ENCODE measurements around the gene C11orf21. TPM values are rescaled to one million over a fixed set of nuclear protein-coding genes. Genes with fewer than 3 reads are reported as not detected.

Gene C11orf21
- total and polyA plus RNA-seq, 2 of the 8 experiments (the other 6 are each of a cell fraction or from before 2014, with no cell fraction given): not detected

DNA sequence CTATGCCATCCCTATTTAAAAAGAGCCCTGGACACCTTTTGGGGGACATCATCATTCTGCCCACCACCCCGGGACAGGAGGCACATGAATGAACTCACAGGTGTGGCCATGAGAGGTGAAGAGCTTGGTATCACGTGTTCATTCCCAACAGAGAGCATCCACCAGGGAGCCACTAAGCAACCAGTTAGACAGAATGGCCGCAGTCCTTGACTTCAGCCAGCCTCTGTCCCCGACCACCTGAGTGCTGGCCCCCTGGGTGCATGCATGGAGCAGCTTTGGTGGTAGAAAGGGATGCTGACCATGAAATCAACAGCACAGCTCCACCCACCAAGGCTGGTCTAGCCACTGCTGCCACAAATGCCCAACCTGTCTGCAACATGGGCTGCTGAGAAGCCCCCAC is 44.3 kb upstream of the C11orf21 start:
- Histone ChIP-seq H3K56ac (replicated peaks; ENCODE audit: insufficient read length, low read depth, low read length) (no peak overlapping the region), H2BK15ac (ENCODE audit: low read length) (no peak overlapping the region), H2BK120ac (replicated peaks; ENCODE audit: low read depth, low read length) (no peak overlapping the region), H3K23me2 (ENCODE audit: low read depth, low read length) (no peaks in the 10 kb centered on the region), H3K14ac (ENCODE audit: insufficient read length) (no peak overlapping the region), H3K36me3 (ENCODE audit: control insufficient read depth in 2 of 4, insufficient read depth in 4 of 4, low read length in 3 of 4) (no peaks in the 10 kb centered on the region), H3K4me2 (ENCODE audit: insufficient read depth in 1 of 2, low read depth in 2 of 2, low read length in 2 of 2) (no peak overlapping the region), H2BK5ac (ENCODE audit: low read depth, low read length) (no peak overlapping the region), H3K9me3 (ENCODE audit: insufficient read depth in 2 of 2, low read depth in 1 of 2, low read length in 1 of 2) (peaks cover 14 to 37% of the 10 kb centered on the region in 2 experiments; a peak in 3 of 4 replicates), H2BK12ac (ENCODE audit: low read depth, low read length) (no peak overlapping the region), H2BK20ac (ENCODE audit: low read length) (no peak overlapping the region), H4K5ac (ENCODE audit: insufficient read length, low read depth, low read length) (no peak overlapping the region), H3K4me3 (ENCODE audit: extremely low read depth in 1 of 4, insufficient read depth in 2 of 4, low read depth in 3 of 4, low read length in 4 of 4) (no peak overlapping the region), H3K23ac (ENCODE audit: insufficient read length) (no peak overlapping the region), H4K91ac (replicated peaks; ENCODE audit: insufficient read length, low read length) (no peak overlapping the region), H4K8ac (ENCODE audit: extremely low read depth, insufficient read depth, low read length) (no peak overlapping the region), H3K79me1 (ENCODE audit: low read depth, low read length) (no peaks in the 10 kb centered on the region; the same call in 1 of the 2 replicates), H3K4ac (replicated peaks; ENCODE audit: insufficient read length, low read depth, low read length) (no peak overlapping the region), H3K4me1 (replicated peaks in 1 of 4; ENCODE audit: control insufficient read depth in 3 of 4, insufficient read depth in 4 of 4, low read length in 3 of 4) (no peaks in the 10 kb centered on the region), H2AFZ (ENCODE audit: low read length) (no peak overlapping the region), H3K79me2 (ENCODE audit: control insufficient read depth in 1 of 2, insufficient read depth in 2 of 2, low read length in 2 of 2) (no peaks in the 10 kb centered on the region), H2AK5ac (ENCODE audit: low read depth, low read length) (no peak overlapping the region), H3K27me3 (replicated peaks in 1 of 4; ENCODE audit: control insufficient read depth in 3 of 4, extremely low read depth in 1 of 4, insufficient read depth in 3 of 4, low read length in 3 of 4) (no peaks in the 10 kb centered on the region), H3K9ac (replicated peaks in 1 of 4; ENCODE audit: extremely low read depth in 1 of 4, low read depth in 3 of 4, low read length in 3 of 4) (no peak overlapping the region), H3K18ac (ENCODE audit: extremely low read depth, low read length) (no peak overlapping the region), H3K27ac (ENCODE audit: low read depth, low read length) (no peak overlapping the region), H4K20me1 (replicated peaks in 1 of 2; ENCODE audit: control insufficient read depth in 1 of 2, insufficient read depth in 2 of 2, low read length in 2 of 2) (no peaks in the 10 kb centered on the region)
- CTCF ChIA-PET (ENCODE audit: partially characterized antibody): interaction anchor here (1.2 kb wide), 1 partner anchor 40 kb away, joined by 6 read pairs; no protein-coding TSS in a partner anchor
- 93% methylated on average over 4 of the region's 4 CpGs; no CpG with 5 or more reads in 1 of the 2 experiments for WGBS, 2 experiments (ENCODE audit: extremely low coverage in 1 of 2, insufficient coverage in 1 of 2, insufficient read length in 1 of 2, insufficient replicate concordance in 2 of 2, low coverage in 1 of 2, low lambda C conversion rate in 2 of 2, missing lambda C conversion rate in 1 of 2)
- POLR2A ChIA-PET (ENCODE audit: partially characterized antibody): interaction anchor here (0.7 to 1.3 kb wide), 2 partner anchors 31 to 32 kb away, joined by 3 read pairs; no protein-coding TSS in a partner anchor
- no peak for DNase-seq (ENCODE audit: low read depth in 1 of 2, low spot score in 2 of 2)
- FAIRE-seq: no peak
- no peak for TF ChIP-seq SP2 (IDR thresholded peaks at IDR 0.05; ENCODE audit: low read length)
- TF ChIP-seq RNF2 (IDR thresholded peaks at IDR 0.05; ENCODE audit: borderline replicate concordance, low read depth, low read length, missing control alignments, poor library complexity, severe bottlenecking): no peak
- no peak for TF ChIP-seq GTF2F1 (IDR thresholded peaks at IDR 0.05; ENCODE audit: borderline replicate concordance, low read depth, low read length)
- TF ChIP-seq, protein P1, sequence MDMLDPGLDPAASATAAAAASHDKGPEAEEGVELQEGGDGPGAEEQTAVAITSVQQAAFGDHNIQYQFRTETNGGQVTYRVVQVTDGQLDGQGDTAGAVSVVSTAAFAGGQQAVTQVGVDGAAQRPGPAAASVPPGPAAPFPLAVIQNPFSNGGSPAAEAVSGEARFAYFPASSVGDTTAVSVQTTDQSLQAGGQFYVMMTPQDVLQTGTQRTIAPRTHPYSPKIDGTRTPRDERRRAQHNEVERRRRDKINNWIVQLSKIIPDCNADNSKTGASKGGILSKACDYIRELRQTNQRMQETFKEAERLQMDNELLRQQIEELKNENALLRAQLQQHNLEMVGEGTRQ (IDR thresholded peaks at IDR 0.05; ENCODE audit: low read length): no peak

All from H1 (cell line).